ENCODE results near the gene SLC4A3.

GRCh38 chr2:219643084-219643473 lies 15.6 kb downstream of the SLC4A3 start:
- no peak for TF ChIP-seq POLR2A (IDR thresholded peaks at IDR 0.05)
- TF ChIP-seq CTCF (IDR thresholded peaks at IDR 0.05): no peak

Measured in right lobe of liver (tissue), 4 donors.